ENCODE measurements around the gene SPOP.

- TF ChIP-seq, protein P1, sequence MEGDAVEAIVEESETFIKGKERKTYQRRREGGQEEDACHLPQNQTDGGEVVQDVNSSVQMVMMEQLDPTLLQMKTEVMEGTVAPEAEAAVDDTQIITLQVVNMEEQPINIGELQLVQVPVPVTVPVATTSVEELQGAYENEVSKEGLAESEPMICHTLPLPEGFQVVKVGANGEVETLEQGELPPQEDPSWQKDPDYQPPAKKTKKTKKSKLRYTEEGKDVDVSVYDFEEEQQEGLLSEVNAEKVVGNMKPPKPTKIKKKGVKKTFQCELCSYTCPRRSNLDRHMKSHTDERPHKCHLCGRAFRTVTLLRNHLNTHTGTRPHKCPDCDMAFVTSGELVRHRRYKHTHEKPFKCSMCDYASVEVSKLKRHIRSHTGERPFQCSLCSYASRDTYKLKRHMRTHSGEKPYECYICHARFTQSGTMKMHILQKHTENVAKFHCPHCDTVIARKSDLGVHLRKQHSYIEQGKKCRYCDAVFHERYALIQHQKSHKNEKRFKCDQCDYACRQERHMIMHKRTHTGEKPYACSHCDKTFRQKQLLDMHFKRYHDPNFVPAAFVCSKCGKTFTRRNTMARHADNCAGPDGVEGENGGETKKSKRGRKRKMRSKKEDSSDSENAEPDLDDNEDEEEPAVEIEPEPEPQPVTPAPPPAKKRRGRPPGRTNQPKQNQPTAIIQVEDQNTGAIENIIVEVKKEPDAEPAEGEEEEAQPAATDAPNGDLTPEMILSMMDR (conservative IDR thresholded peaks at IDR 0.05; ENCODE audit: low read depth in 2 of 2), result peak; percentile 70 to 89
- TF ChIP-seq JUNB (IDR thresholded peaks at IDR 0.05; ENCODE audit: unreplicated experiment), result no peak
These were observed 30.0 kb upstream of the SPOP start, which contains the start of gene SLC35B1 for GRCh38 chr17:49707608-49708514.

Measured in GM23338 (cell line).